ENCODE results near the gene SLC16A3. TPM values are rescaled to one million over a fixed set of nuclear protein-coding genes. Genes with fewer than 3 reads are reported as not detected.
A peak's percentile ranks its signal among the peaks of the same experiment; 100 is the strongest.

Gene SLC16A3
- polyA plus RNA-seq, 1 of the 3 experiments (the other 2 are of a cell fraction), result 70.7 TPM

- no peak for TF ChIP-seq ZBTB33 (IDR thresholded peaks at IDR 0.05; ENCODE audit: borderline replicate concordance, low read depth)
These were observed 27.3 kb upstream of the SLC16A3 start (continued) for GRCh38 chr17:82201498-82201910.

- Histone ChIP-seq H3F3A (replicated peaks; ENCODE audit: insufficient read depth) (peaks cover 24% of the 10 kb centered on the region), H3K9me2 (no peaks in the 10 kb centered on the region), H3K9me3 (no peaks in the 10 kb centered on the region), H3K36me3 (replicated peaks in 1 of 2; ENCODE audit: control insufficient read depth in 1 of 2, insufficient read depth in 2 of 2, low read length in 1 of 2) (peaks cover 19 to 23% of the 10 kb centered on the region in 2 experiments), H2AFZ (ENCODE audit: low read depth) (no peak overlapping the region), H4K20me1 (ENCODE audit: insufficient read depth) (0 out of 2 replicates have a peak, but pooled peaks cover 3% of the 10 kb centered on the region), H3K27me3 (ENCODE audit: insufficient read depth) (no peaks in the 10 kb centered on the region), H3K79me2 (ENCODE audit: insufficient read depth) (peaks cover 17% of the 10 kb centered on the region; the same call in 1 of the 2 replicates), H3K4me1 (ENCODE audit: control insufficient read depth in 1 of 2, insufficient read depth in 2 of 2, low read depth in 1 of 2, low read length in 1 of 2) (peaks cover 15 to 19% of the 10 kb centered on the region in 2 experiments; a peak in 3 of 4 replicates), H3K4me3 (ENCODE audit: low read depth in 2 of 2, low read length in 1 of 2) (no peak overlapping the region), H3K9ac (no peak overlapping the region), H3K4me2 (no peak overlapping the region), H3K27ac (ENCODE audit: low read depth in 2 of 2, low read length in 1 of 2) (no peak overlapping the region)
- CTCF ChIA-PET, result interaction anchor here (1.0 to 1.5 kb wide), 3 partner anchors 19 to 49 kb away, joined by 3 to 6 read pairs (median 3); no protein-coding TSS in a partner anchor
- no peak for TF ChIP-seq RAD21 (IDR thresholded peaks at IDR 0.05; ENCODE audit: low read length)
- TF ChIP-seq ELF1 (IDR thresholded peaks at IDR 0.05), result no peak
- TF ChIP-seq RXRA (IDR thresholded peaks at IDR 0.05; ENCODE audit: borderline replicate concordance, low read depth), result no peak
- WGBS (ENCODE audit: low lambda C conversion rate), result 87% methylated on average over 10 of the region's 10 CpGs
- DNase-seq, result peak; percentile 10
- POLR2A ChIA-PET, result interaction anchor here (0.5 kb wide), 1 partner anchor 12 kb away, joined by 3 read pairs; no protein-coding TSS in a partner anchor
These were observed 25.9 kb upstream of the SLC16A3 start for GRCh38 chr17:82202981-82203380.

GRCh38 chr17:82203920-82204319 is 24.9 kb upstream of the SLC16A3 start:
- peaks cover 15 to 19% of the 10 kb centered on the region in 2 experiments; a peak in 3 of 4 replicates for H3K4me1 ChIP-seq (ENCODE audit: control insufficient read depth in 1 of 2, insufficient read depth in 2 of 2, low read depth in 1 of 2, low read length in 1 of 2)
- H3K9me2 ChIP-seq, result no peaks in the 10 kb centered on the region
- H4K20me1 ChIP-seq (ENCODE audit: insufficient read depth), result 0 out of 2 replicates have a peak, but pooled peaks cover 3% of the 10 kb centered on the region
- TF ChIP-seq SMC3 (IDR thresholded peaks at IDR 0.05; ENCODE audit: low read depth, low read length), result no peak
- TF ChIP-seq JUND (IDR thresholded peaks at IDR 0.05), result no peak
- TF ChIP-seq EP300 (IDR thresholded peaks at IDR 0.05; ENCODE audit: borderline replicate concordance in 1 of 2, low read depth in 1 of 2, low read length in 1 of 2), result no peak
- no peak for TF ChIP-seq RCOR1 (IDR thresholded peaks at IDR 0.05; ENCODE audit: low read length)
- TF ChIP-seq IRF3 (IDR thresholded peaks at IDR 0.05; ENCODE audit: low read depth, low read length), result no peak
- no peak for TF ChIP-seq CHD2 (IDR thresholded peaks at IDR 0.05; ENCODE audit: low read length, partially characterized antibody)
- TF ChIP-seq FOSL2 (IDR thresholded peaks at IDR 0.05; ENCODE audit: borderline replicate concordance, low read depth), result no peak
- no peak for TF ChIP-seq FOXJ3 (CRISPR knock-in tag; IDR thresholded peaks at IDR 0.05)
- TF ChIP-seq, protein P1, sequence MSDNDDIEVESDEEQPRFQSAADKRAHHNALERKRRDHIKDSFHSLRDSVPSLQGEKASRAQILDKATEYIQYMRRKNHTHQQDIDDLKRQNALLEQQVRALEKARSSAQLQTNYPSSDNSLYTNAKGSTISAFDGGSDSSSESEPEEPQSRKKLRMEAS (IDR thresholded peaks at IDR 0.05; ENCODE audit: low read depth), result no peak
- POLR2A ChIA-PET, result no interaction called here
- no peak overlapping the region for H3K9ac ChIP-seq
- H3K27me3 ChIP-seq (ENCODE audit: insufficient read depth), result no peaks in the 10 kb centered on the region
- CTCF ChIA-PET, result interaction anchor here (1.0 to 4.0 kb wide), 7 partner anchors 9 to 166 kb away, joined by 3 to 37 read pairs (median 6); no protein-coding TSS in a partner anchor
- peak; percentile 14 for DNase-seq
- 93% methylated on average over 14 of the region's 19 CpGs for WGBS (ENCODE audit: low lambda C conversion rate)
- no peaks in the 10 kb centered on the region for H3K9me3 ChIP-seq
- H3K4me2 ChIP-seq, result no peak overlapping the region
- no peak overlapping the region for H2AFZ ChIP-seq (ENCODE audit: low read depth)
- H3F3A ChIP-seq (replicated peaks; ENCODE audit: insufficient read depth), result peaks cover 24% of the 10 kb centered on the region
- no peak overlapping the region for H3K27ac ChIP-seq (ENCODE audit: low read depth in 2 of 2, low read length in 1 of 2)
- no peak overlapping the region for H3K4me3 ChIP-seq (ENCODE audit: low read depth in 2 of 2, low read length in 1 of 2)
- H3K36me3 ChIP-seq (replicated peaks in 1 of 2; ENCODE audit: control insufficient read depth in 1 of 2, insufficient read depth in 2 of 2, low read length in 1 of 2), result peaks cover 13 to 19% of the 10 kb centered on the region in 2 experiments
- peaks cover 17% of the 10 kb centered on the region; the same call in 1 of the 2 replicates for H3K79me2 ChIP-seq (ENCODE audit: insufficient read depth)

Data from SK-N-SH (cell line).